Measurements from ENCODE around the gene PLCL1. TPM values are rescaled to one million over a fixed set of nuclear protein-coding genes. Genes with fewer than 3 reads are reported as not detected.

The PLCL1 gene
- total RNA-seq, 2 donors from 2014 or later: 0.04 to 0.11 TPM

- Histone ChIP-seq H3K9me3 (ENCODE audit: control insufficient read depth, low read length) (peaks cover 20% of the 10 kb centered on the region), H3K4me1 (ENCODE audit: control insufficient read depth, insufficient read depth, low read length) (no peaks in the 10 kb centered on the region), H3K4me3 (ENCODE audit: low read length) (no peak overlapping the region), H3K36me3 (ENCODE audit: control insufficient read depth, insufficient read depth, low read length) (no peaks in the 10 kb centered on the region), H3K9ac (ENCODE audit: extremely low read depth, low read length, poor library complexity, severe bottlenecking) (no peak overlapping the region), H3K27ac (ENCODE audit: low read depth, low read length) (no peak overlapping the region), H3K27me3 (ENCODE audit: control insufficient read depth, insufficient read depth, low read length, poor library complexity, severe bottlenecking) (no peaks in the 10 kb centered on the region)
- Mint-ChIP-seq H3K27ac (no peak overlapping the region), H3K4me3 (no peak overlapping the region), H3K9me3 (peaks cover 19% of the 10 kb centered on the region), H3K36me3 (ENCODE audit: low read depth) (no peaks in the 10 kb centered on the region), H3K27me3 (ENCODE audit: insufficient read depth) (no peaks in the 10 kb centered on the region), H3K4me1 (no peaks in the 10 kb centered on the region)
- DNase-seq: no peak
- no peak for TF ChIP-seq CTCF (conservative IDR thresholded peaks at IDR 0.05)
These were observed 352.9 kb downstream of the PLCL1 start for GRCh38 chr2:198157314-198157713.

GRCh38 chr2:198161151-198161550, 356.8 kb downstream of the PLCL1 start:
- no peak overlapping the region for H3K27ac ChIP-seq (ENCODE audit: low read depth, low read length)
- H3K4me3 ChIP-seq (ENCODE audit: low read length): no peak overlapping the region
- H3K36me3 ChIP-seq (ENCODE audit: control insufficient read depth, insufficient read depth, low read length): no peaks in the 10 kb centered on the region
- H3K9me3 ChIP-seq (ENCODE audit: control insufficient read depth, low read length): peaks cover 19% of the 10 kb centered on the region
- peaks cover 19% of the 10 kb centered on the region for H3K9me3 Mint-ChIP-seq
- no peaks in the 10 kb centered on the region for H3K27me3 ChIP-seq (ENCODE audit: control insufficient read depth, insufficient read depth, low read length, poor library complexity, severe bottlenecking)
- H3K4me3 Mint-ChIP-seq: no peak overlapping the region
- no peak for TF ChIP-seq CTCF (conservative IDR thresholded peaks at IDR 0.05)
- no peak overlapping the region for H3K27ac Mint-ChIP-seq
- H3K9ac ChIP-seq (ENCODE audit: extremely low read depth, low read length, poor library complexity, severe bottlenecking): no peak overlapping the region
- H3K27me3 Mint-ChIP-seq (ENCODE audit: insufficient read depth): no peaks in the 10 kb centered on the region
- DNase-seq: no peak
- H3K4me1 Mint-ChIP-seq: no peaks in the 10 kb centered on the region
- H3K4me1 ChIP-seq (ENCODE audit: control insufficient read depth, insufficient read depth, low read length): no peaks in the 10 kb centered on the region
- H3K36me3 Mint-ChIP-seq (ENCODE audit: low read depth): no peaks in the 10 kb centered on the region

GRCh38 chr2:198162276-198162675, 357.9 kb downstream of the PLCL1 start:
- Histone ChIP-seq H3K36me3 (ENCODE audit: control insufficient read depth, insufficient read depth, low read length) (no peaks in the 10 kb centered on the region), H3K4me3 (ENCODE audit: low read length) (no peak overlapping the region), H3K27ac (ENCODE audit: low read depth, low read length) (no peak overlapping the region), H3K27me3 (ENCODE audit: control insufficient read depth, insufficient read depth, low read length, poor library complexity, severe bottlenecking) (no peaks in the 10 kb centered on the region), H3K4me1 (ENCODE audit: control insufficient read depth, insufficient read depth, low read length) (no peaks in the 10 kb centered on the region), H3K9me3 (ENCODE audit: control insufficient read depth, low read length) (peaks cover 10% of the 10 kb centered on the region), H3K9ac (ENCODE audit: extremely low read depth, low read length, poor library complexity, severe bottlenecking) (no peak overlapping the region)
- H3K9me3 Mint-ChIP-seq: peaks cover 10% of the 10 kb centered on the region
- H3K27ac Mint-ChIP-seq: no peak overlapping the region
- H3K27me3 Mint-ChIP-seq (ENCODE audit: insufficient read depth): no peaks in the 10 kb centered on the region
- H3K4me3 Mint-ChIP-seq: no peak overlapping the region
- DNase-seq: no peak
- no peaks in the 10 kb centered on the region for H3K4me1 Mint-ChIP-seq
- no peaks in the 10 kb centered on the region for H3K36me3 Mint-ChIP-seq (ENCODE audit: low read depth)
- no peak for TF ChIP-seq CTCF (conservative IDR thresholded peaks at IDR 0.05)

All from endodermal cell (in vitro differentiated cells).